ENCODE results near the gene AKR1C1.
"Not testable (repeated sequence)": the region's sequence is repeated elsewhere in the genome, so short reads cannot be mapped to it uniquely, and the experiment has no call there.

AKR1C1 gene

GRCh38 chr10:5019770-5020612 is 56.8 kb downstream of the AKR1C1 start:
- peak; percentile 74 for DNase-seq

- DNase-seq: not testable (repeated sequence)
These were observed 58.5 kb downstream of the AKR1C1 start for GRCh38 chr10:5021624-5022290.

- no peak for DNase-seq
These were observed 60.1 kb downstream of the AKR1C1 start for GRCh38 chr10:5023177-5023805.

DNA sequence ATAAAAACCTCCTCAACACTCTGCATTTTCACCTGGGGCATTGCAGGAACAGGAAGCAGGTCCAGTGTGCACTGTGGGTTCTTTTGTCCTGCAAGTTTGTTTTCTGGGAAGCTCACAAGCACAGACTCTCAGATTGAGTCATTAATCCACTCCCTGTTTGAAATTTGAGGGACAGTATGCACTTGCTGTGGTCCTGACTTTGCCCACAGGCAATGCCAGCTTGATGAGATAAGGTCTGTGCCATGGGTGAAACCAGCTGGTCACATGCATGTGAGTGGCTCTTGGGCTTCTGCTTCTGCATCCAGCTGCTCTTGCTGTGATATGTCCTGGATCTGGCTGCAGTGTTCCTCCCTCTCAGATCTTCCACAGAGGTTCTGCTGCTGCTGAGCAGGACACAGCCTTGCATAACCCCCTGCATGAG is 62.3 kb downstream of the AKR1C1 start:
- DNase-seq: not testable (repeated sequence)

GRCh38 chr10:5030989-5031388 is 67.8 kb downstream of the AKR1C1 start:
- DNase-seq: no peak

- not testable (repeated sequence) for DNase-seq
These were observed 68.4 kb downstream of the AKR1C1 start for GRCh38 chr10:5031588-5031987.

DNA sequence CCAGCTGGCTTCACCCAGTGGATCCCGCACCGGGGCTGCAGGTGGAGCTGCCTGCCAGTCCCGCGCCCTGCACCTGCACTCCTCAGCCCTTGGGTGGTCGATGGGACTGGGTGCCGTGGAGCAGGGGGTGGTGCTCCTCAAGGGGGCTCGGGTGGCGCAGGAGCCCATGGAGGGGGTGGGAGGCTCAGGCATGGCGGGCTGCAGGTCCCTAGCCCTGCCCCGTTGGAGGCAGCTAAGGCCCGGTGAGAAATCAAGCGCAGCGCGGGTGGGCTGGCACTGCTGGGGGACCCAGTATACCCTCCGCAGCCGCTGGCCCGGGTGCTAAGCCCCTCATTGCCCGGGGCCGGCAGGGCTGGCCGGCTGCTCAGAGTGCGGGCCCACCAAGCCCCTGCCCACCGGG is 69.2 kb downstream of the AKR1C1 start:
- not testable (repeated sequence) for DNase-seq

Measured in NCI-H2171 (cell line).